NCI-H146 (cell line): Measurements from ENCODE around the gene DTNBP1.
"Not testable (repeated sequence)": the region's sequence is repeated elsewhere in the genome, so short reads cannot be mapped to it uniquely, and the experiment has no call there.

Experiments
- DNase-seq: peaks from one replicate; lab custom pipeline; 2025; lab: John Stamatoyannopoulos, UW

The DTNBP1 gene

GRCh38 chr6:15557174-15557573, 105.7 kb downstream of the DTNBP1 start:
- no peak for DNase-seq

GRCh38 chr6:15556711-15557110, 106.1 kb downstream of the DTNBP1 start:
- DNase-seq = no peak

- no peak for DNase-seq
Observed at GRCh38 chr6:15555101-15556038, 107.5 kb downstream of the DTNBP1 start.

- DNase-seq = no peak
Observed at GRCh38 chr6:15554728-15555100, 108.1 kb downstream of the DTNBP1 start.

GRCh38 chr6:15553736-15554294, 109.0 kb downstream of the DTNBP1 start:
- DNase-seq = no peak

GRCh38 chr6:15553031-15553430, 109.8 kb downstream of the DTNBP1 start:
- no peak for DNase-seq

GRCh38 chr6:15551798-15552197, 111.0 kb downstream of the DTNBP1 start:
- DNase-seq = peak; percentile 15

- DNase-seq = no peak
Observed at GRCh38 chr6:15551262-15551661, 111.6 kb downstream of the DTNBP1 start.

- DNase-seq = no peak
Observed at GRCh38 chr6:15550546-15551123, 112.2 kb downstream of the DTNBP1 start.

- DNase-seq = no peak
Observed at GRCh38 chr6:15549371-15549770, 113.5 kb downstream of the DTNBP1 start.

GRCh38 chr6:15547400-15547799, 115.4 kb downstream of the DTNBP1 start:
- peak; percentile 41 for DNase-seq

GRCh38 chr6:15546591-15546990, 116.2 kb downstream of the DTNBP1 start:
- no peak for DNase-seq

- no peak for DNase-seq
Observed at GRCh38 chr6:15544321-15544900, 118.4 kb downstream of the DTNBP1 start.

GRCh38 chr6:15543332-15543917, 119.4 kb downstream of the DTNBP1 start:
- not testable (repeated sequence) for DNase-seq

GRCh38 chr6:15539722-15540270, 123.0 kb downstream of the DTNBP1 start:
- DNase-seq = no peak

GRCh38 chr6:15538766-15539495, 123.9 kb downstream of the DTNBP1 start:
- no peak for DNase-seq

- DNase-seq = no peak
Observed at GRCh38 chr6:15538106-15538505, 124.7 kb downstream of the DTNBP1 start.

GRCh38 chr6:15536198-15536955, 126.5 kb downstream of the DTNBP1 start:
- no peak for DNase-seq

- DNase-seq = no peak
Observed at GRCh38 chr6:15535495-15536197, 127.2 kb downstream of the DTNBP1 start.

- DNase-seq = no peak
Observed at GRCh38 chr6:15534974-15535373, 127.9 kb downstream of the DTNBP1 start.
